Measurements from ENCODE around the gene AP4B1.

AP4B1 gene

DNA sequence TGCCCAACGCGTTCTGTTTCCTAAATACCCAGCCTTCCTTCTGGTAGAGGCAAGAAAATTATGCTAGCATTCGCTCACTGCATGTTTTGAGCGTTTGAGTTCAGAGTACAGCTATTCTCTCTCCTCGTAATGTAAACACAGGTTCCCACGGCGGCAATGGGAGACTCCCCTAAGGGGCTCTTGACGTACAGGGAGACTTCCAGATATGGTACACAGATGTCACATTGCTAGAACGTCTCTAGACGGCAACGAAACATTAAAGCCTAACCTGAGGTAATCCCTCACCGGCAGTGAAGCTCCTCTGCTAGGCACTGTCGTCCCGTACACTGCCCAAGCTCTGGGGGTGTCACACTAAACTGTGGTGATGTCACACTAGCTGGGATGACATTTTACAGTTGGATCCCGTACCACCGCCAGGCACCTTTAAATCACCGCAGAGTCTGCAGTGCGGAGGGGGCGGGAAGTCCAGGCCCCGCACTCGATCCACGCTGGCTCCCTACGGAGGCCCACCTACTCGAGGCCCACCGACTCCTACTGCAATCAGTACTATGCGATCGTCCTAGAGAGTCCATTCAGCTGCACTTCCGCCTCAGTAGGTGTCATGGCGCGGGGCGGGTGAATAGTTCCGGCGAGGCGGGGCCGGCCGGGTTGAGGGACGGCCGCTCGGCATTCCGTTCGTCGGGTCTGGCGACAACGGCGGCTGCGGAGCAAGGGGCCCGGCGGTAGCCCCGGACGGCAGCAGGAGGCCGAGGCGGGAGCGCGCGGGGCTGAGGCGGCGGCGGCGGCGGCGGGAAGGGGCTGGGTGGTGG lies 24.5 kb upstream of the AP4B1 start, which contains the start of gene HIPK1 (continued):
- no peak for TF ChIP-seq ZNF707 (tag by site-specific recombination; IDR thresholded peaks at IDR 0.05)
- TF ChIP-seq, protein P1, sequence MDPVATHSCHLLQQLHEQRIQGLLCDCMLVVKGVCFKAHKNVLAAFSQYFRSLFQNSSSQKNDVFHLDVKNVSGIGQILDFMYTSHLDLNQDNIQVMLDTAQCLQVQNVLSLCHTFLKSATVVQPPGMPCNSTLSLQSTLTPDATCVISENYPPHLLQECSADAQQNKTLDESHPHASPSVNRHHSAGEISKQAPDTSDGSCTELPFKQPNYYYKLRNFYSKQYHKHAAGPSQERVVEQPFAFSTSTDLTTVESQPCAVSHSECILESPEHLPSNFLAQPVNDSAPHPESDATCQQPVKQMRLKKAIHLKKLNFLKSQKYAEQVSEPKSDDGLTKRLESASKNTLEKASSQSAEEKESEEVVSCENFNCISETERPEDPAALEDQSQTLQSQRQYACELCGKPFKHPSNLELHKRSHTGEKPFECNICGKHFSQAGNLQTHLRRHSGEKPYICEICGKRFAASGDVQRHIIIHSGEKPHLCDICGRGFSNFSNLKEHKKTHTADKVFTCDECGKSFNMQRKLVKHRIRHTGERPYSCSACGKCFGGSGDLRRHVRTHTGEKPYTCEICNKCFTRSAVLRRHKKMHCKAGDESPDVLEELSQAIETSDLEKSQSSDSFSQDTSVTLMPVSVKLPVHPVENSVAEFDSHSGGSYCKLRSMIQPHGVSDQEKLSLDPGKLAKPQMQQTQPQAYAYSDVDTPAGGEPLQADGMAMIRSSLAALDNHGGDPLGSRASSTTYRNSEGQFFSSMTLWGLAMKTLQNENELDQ (tag by site-specific recombination; IDR thresholded peaks at IDR 0.05; ENCODE audit: low read depth): no peak
- peak; percentile 81 for TF ChIP-seq ZNF10 (tag by site-specific recombination; IDR thresholded peaks at IDR 0.05)
- TF ChIP-seq ZNF791 (tag by site-specific recombination; IDR thresholded peaks at IDR 0.05): no peak
- no peak for TF ChIP-seq ZNF558 (tag by site-specific recombination; IDR thresholded peaks at IDR 0.05)
- TF ChIP-seq OVOL3 (tag by site-specific recombination; IDR thresholded peaks at IDR 0.05): 0 out of 2 replicates have a peak, but pooled peaks have one; percentile 30
- TF ChIP-seq MYNN (tag by site-specific recombination; IDR thresholded peaks at IDR 0.05; ENCODE audit: borderline replicate concordance): 0 out of 2 replicates have a peak, but pooled peaks have one; percentile 7
- TF ChIP-seq ZBTB8A (tag by site-specific recombination; IDR thresholded peaks at IDR 0.05): peak; percentile 74
- TF ChIP-seq ZNF366 (tag by site-specific recombination; conservative IDR thresholded peaks at IDR 0.05): no peak; the same call in 1 of the 2 replicates
- peak; percentile 80 for TF ChIP-seq KLF7 (tag by site-specific recombination; IDR thresholded peaks at IDR 0.05; ENCODE audit: borderline replicate concordance)
- TF ChIP-seq, protein P2, sequence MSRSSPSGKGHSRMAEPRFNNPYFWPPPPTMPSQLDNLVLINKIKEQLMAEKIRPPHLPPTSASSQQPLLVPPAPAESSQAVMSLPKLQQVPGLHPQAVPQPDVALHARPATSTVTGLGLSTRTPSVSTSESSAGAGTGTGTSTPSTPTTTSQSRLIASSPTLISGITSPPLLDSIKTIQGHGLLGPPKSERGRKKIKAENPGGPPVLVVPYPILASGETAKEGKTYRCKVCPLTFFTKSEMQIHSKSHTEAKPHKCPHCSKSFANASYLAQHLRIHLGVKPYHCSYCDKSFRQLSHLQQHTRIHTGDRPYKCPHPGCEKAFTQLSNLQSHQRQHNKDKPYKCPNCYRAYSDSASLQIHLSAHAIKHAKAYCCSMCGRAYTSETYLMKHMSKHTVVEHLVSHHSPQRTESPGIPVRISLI (tag by site-specific recombination; IDR thresholded peaks at IDR 0.05): no peak
- no peak for TF ChIP-seq ZNF350 (tag by site-specific recombination; IDR thresholded peaks at IDR 0.05)
- no peak for TF ChIP-seq ZNF211 (tag by site-specific recombination; IDR thresholded peaks at IDR 0.05; ENCODE audit: low read depth)
- peak; percentile 100 for TF ChIP-seq ZBTB17 (tag by site-specific recombination; IDR thresholded peaks at IDR 0.05)
- TF ChIP-seq, protein P3, sequence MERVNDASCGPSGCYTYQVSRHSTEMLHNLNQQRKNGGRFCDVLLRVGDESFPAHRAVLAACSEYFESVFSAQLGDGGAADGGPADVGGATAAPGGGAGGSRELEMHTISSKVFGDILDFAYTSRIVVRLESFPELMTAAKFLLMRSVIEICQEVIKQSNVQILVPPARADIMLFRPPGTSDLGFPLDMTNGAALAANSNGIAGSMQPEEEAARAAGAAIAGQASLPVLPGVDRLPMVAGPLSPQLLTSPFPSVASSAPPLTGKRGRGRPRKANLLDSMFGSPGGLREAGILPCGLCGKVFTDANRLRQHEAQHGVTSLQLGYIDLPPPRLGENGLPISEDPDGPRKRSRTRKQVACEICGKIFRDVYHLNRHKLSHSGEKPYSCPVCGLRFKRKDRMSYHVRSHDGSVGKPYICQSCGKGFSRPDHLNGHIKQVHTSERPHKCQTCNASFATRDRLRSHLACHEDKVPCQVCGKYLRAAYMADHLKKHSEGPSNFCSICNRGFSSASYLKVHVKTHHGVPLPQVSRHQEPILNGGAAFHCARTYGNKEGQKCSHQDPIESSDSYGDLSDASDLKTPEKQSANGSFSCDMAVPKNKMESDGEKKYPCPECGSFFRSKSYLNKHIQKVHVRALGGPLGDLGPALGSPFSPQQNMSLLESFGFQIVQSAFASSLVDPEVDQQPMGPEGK (tag by site-specific recombination; IDR thresholded peaks at IDR 0.05): peak; percentile 83
- TF ChIP-seq ZFP69B (tag by site-specific recombination; IDR thresholded peaks at IDR 0.05): peak; percentile 71; the same call in 1 of the 2 replicates
- TF ChIP-seq ZNF623 (tag by site-specific recombination; IDR thresholded peaks at IDR 0.05): 0 out of 2 replicates have a peak, but pooled peaks have one; percentile 35
- TF ChIP-seq MEIS1 (CRISPR knock-in tag; IDR thresholded peaks at IDR 0.05; ENCODE audit: borderline replicate concordance): no peak
- TF ChIP-seq, protein P4, sequence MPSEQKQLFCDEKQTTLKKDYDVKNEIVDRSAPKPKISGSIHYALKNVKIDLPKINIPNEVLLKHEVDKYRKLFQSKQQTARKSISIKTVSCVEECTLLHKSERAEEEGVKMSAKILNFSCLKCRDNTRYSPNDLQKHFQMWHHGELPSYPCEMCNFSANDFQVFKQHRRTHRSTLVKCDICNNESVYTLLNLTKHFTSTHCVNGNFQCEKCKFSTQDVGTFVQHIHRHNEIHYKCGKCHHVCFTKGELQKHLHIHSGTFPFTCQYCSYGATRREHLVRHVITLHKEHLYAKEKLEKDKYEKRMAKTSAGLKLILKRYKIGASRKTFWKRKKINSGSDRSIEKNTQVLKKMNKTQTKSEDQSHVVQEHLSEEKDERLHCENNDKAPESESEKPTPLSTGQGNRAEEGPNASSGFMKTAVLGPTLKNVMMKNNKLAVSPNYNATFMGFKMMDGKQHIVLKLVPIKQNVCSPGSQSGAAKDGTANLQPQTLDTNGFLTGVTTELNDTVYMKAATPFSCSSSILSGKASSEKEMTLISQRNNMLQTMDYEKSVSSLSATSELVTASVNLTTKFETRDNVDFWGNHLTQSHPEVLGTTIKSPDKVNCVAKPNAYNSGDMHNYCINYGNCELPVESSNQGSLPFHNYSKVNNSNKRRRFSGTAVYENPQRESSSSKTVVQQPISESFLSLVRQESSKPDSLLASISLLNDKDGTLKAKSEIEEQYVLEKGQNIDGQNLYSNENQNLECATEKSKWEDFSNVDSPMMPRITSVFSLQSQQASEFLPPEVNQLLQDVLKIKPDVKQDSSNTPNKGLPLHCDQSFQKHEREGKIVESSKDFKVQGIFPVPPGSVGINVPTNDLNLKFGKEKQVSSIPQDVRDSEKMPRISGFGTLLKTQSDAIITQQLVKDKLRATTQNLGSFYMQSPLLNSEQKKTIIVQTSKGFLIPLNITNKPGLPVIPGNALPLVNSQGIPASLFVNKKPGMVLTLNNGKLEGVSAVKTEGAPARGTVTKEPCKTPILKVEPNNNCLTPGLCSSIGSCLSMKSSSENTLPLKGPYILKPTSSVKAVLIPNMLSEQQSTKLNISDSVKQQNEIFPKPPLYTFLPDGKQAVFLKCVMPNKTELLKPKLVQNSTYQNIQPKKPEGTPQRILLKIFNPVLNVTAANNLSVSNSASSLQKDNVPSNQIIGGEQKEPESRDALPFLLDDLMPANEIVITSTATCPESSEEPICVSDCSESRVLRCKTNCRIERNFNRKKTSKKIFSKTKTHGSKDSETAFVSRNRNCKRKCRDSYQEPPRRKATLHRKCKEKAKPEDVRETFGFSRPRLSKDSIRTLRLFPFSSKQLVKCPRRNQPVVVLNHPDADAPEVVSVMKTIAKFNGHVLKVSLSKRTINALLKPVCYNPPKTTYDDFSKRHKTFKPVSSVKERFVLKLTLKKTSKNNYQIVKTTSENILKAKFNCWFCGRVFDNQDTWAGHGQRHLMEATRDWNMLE (tag by site-specific recombination; conservative IDR thresholded peaks at IDR 0.05; ENCODE audit: low read depth): peak; percentile 80
- no peak for TF ChIP-seq ZNF768 (tag by site-specific recombination; IDR thresholded peaks at IDR 0.05)
- peak; percentile 92 for TF ChIP-seq KLF16 (tag by site-specific recombination; IDR thresholded peaks at IDR 0.05)
- TF ChIP-seq ZNF324 (tag by site-specific recombination; IDR thresholded peaks at IDR 0.05): peak; percentile 96
- TF ChIP-seq YY2 (tag by site-specific recombination; IDR thresholded peaks at IDR 0.05): peak; percentile 91
- peak; percentile 39; the same call in 1 of the 2 replicates for TF ChIP-seq ZNF184 (tag by site-specific recombination; IDR thresholded peaks at IDR 0.05)
- peak; percentile 83 for TF ChIP-seq KLF9 (tag by site-specific recombination; IDR thresholded peaks at IDR 0.05; ENCODE audit: low read depth)
- TF ChIP-seq ZNF510 (tag by site-specific recombination; IDR thresholded peaks at IDR 0.05; ENCODE audit: insufficient replicate concordance): no peak
- TF ChIP-seq, protein P5, sequence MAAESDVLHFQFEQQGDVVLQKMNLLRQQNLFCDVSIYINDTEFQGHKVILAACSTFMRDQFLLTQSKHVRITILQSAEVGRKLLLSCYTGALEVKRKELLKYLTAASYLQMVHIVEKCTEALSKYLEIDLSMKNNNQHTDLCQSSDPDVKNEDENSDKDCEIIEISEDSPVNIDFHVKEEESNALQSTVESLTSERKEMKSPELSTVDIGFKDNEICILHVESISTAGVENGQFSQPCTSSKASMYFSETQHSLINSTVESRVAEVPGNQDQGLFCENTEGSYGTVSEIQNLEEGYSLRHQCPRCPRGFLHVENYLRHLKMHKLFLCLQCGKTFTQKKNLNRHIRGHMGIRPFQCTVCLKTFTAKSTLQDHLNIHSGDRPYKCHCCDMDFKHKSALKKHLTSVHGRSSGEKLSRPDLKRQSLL (tag by site-specific recombination; IDR thresholded peaks at IDR 0.05): peak; percentile 13; the same call in 1 of the 2 replicates
- TF ChIP-seq ZBTB48 (tag by site-specific recombination; IDR thresholded peaks at IDR 0.05): peak; percentile 96
